ENCODE measurements around the gene PRKCB. TPM values are rescaled to one million over a fixed set of nuclear protein-coding genes. Genes with fewer than 3 reads are reported as not detected.
"Not testable (repeated sequence)": the region's sequence is repeated elsewhere in the genome, so short reads cannot be mapped to it uniquely, and the experiment has no call there.

PRKCB gene
- total RNA-seq, 2 donors from 2014 or later = 17.5 to 26.9 TPM

DNA sequence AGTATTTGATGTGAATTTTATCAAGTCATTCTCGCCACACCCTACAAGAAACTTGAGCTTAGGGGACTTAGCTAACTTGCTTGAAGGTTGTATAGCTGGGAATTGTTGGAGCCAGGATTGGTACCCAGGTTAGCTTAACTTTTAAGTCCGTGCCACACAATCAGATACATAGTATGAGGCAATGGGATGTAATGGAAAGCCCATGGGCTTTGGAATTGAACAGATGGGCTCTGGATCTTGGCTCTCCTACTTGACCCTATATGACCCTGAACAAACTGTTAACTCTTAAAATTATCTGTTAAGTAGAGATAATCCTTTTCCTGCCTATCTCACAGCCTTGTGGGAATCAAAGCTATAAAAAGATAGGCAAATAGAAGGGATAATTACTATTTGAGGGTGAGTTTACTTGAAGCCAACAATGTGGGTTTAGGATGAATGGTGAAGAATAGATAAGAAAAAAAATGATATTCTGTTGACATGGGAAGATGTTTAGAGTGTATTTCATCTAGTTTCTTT lies 368.4 kb downstream of the PRKCB start:
- no peak for DNase-seq (ENCODE audit: low spot score)
- intact Hi-C loops (cut with DNase I) = loop anchor here in 1 of 2 donors (1.0 kb wide), 1 partner anchor 35 kb away; no protein-coding TSS in a partner anchor

DNA sequence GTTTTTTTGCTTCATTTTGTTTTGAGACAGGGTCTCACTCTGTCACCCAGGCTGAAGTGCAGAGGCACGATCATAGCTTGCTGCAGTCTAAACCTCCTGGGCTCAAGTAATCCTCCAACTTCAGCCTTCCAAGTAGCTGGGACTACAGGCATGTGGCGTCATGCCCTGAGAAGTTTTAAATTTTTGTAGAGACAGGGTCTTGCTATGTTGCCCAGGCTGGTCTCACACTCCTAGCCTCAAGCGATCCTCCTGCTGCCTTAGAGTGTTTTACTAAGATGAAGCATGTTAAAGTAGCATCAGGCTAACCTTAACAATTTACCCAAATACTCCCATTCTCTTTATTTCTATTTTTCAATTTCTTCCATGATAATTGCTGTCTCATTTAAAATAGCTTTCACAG lies 371.1 kb downstream of the PRKCB start:
- no peak for DNase-seq (ENCODE audit: low spot score)
- intact Hi-C loops (cut with DNase I) = no loop called here

GRCh38 chr16:24208710-24209109 lies 372.9 kb downstream of the PRKCB start:
- no peak for DNase-seq (ENCODE audit: low spot score)
- intact Hi-C loops (cut with DNase I) = no loop called here

GRCh38 chr16:24214992-24215391 lies 379.2 kb downstream of the PRKCB start:
- intact Hi-C loops (cut with DNase I) = no loop called here
- no peak for DNase-seq (ENCODE audit: low spot score)

DNA sequence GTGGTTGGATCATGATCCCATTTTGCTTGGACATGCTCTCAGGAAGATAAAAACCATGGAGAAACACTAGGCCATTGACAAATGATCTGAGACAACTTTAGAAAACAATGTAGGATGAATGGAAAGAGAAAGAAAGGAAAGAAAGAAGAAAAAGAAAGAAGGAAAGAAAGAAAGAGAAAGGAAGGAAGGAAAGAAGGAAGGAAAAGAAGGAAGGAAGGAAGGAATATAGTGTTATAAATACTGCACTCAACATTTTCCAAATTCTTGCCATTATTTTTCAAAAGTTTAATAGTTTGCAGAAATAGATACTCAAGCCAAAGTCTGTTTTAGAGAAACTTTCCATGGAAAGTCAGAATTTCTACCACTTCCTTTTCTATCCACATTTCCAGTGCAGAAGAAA lies 381.2 kb downstream of the PRKCB start:
- no peak for DNase-seq (ENCODE audit: low spot score)
- intact Hi-C loops (cut with DNase I) = no loop called here

- DNase-seq (ENCODE audit: low spot score) = no peak
- intact Hi-C loops (cut with DNase I) = no loop called here
Measured at GRCh38 chr16:24217461-24217860, 381.7 kb downstream of the PRKCB start.

GRCh38 chr16:24218299-24218698 lies 382.5 kb downstream of the PRKCB start:
- intact Hi-C loops (cut with DNase I) = no loop called here
- DNase-seq (ENCODE audit: low spot score) = no peak

GRCh38 chr16:24221219-24221618 lies 385.4 kb downstream of the PRKCB start:
- intact Hi-C loops (cut with DNase I) = no loop called here
- DNase-seq (ENCODE audit: low spot score) = no peak

DNA sequence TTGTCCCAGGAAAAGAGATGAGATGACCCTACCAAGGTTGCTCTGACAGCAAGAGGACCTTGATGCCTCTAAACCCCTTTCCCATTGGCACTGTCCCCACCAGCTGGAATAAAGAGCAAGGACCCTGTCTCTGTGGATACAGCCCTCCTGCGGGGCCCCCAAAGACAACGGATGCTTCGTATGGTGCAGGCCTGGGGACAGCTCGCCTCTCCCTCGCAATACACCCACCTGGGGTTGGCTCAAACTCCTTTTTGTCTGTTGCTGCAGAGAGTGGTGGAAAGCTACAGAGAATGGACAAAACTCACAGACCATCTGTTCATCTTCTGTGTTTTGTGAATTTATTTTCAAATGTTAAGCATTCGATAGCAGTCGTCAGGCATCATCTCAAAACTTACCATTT lies 392.7 kb downstream of the PRKCB start:
- intact Hi-C loops (cut with DNase I) = no loop called here
- DNase-seq (ENCODE audit: low spot score) = no peak

GRCh38 chr16:24232936-24233335 lies 397.2 kb downstream of the PRKCB start:
- intact Hi-C loops (cut with DNase I) = loop anchor here in 1 of 2 donors (10.0 kb wide), 1 partner anchor 62 kb away; no protein-coding TSS in a partner anchor
- no peak for DNase-seq (ENCODE audit: low spot score)

DNA sequence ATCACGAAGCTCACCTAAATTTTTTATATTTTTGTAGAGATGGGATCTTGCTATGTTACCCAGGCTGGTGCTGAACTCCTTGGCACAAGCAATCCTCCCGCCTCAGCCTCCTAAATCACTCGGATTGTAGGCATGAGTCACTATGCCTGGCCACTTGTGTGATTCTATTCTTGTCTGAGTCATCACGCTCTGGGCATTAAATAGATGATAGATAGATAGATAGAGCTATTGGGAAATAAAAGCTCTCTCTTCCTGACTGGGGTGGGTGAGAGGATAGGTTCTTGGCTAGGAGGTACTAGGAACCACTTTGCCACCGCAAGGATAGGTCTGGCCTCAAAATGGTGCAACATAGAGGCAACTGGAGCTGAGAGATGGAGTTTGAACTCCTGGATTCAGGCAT lies 399.0 kb downstream of the PRKCB start:
- intact Hi-C loops (cut with DNase I) = loop anchor here in 1 of 2 donors (10.0 kb wide), 1 partner anchor 60 kb away; no protein-coding TSS in a partner anchor
- no peak for DNase-seq (ENCODE audit: low spot score)

GRCh38 chr16:24235806-24236205 lies 400.0 kb downstream of the PRKCB start:
- no peak for DNase-seq (ENCODE audit: low spot score)
- intact Hi-C loops (cut with DNase I) = loop anchor here in 1 of 2 donors (10.0 kb wide), 1 partner anchor 59 kb away; no protein-coding TSS in a partner anchor

GRCh38 chr16:24238846-24239245 lies 403.1 kb downstream of the PRKCB start:
- DNase-seq (ENCODE audit: low spot score) = not testable (repeated sequence)
- intact Hi-C loops (cut with DNase I) = loop anchor here in 1 of 2 donors (1.0 to 10.0 kb wide), 2 partner anchors 35 to 56 kb away; no protein-coding TSS in a partner anchor

DNA sequence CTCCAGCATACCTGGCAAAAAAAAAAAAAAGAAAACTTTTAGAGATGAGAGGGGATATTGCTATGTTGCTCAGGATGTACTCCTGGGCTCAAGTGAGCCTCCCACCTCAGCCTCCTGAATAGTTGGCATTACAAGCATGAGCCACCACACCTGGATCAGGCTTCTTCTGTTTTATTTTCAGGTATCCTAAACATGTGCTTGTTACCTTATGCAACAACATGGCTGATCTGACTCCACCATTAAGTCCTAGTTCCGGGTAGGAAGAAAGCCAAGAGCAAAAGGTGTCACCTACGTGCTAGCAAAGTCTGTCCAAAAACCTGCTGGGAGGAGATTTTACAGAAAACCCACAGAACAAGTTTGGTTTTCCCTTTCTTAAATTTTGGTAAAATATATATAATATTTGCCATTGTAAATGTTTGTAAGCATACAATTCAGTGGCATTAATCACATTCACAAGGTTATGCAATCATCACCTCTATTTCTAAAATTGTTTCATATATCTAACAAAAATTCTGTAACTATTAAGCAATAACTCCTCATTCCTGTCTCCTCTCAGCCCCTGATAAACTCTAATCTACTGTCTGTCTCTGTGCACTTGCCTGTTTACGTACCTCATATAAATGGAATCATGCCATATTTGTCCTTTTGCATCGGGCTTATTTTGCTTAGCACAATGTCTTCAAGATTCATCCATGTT lies 411.3 kb downstream of the PRKCB start:
- intact Hi-C loops (cut with DNase I) = no loop called here
- DNase-seq (ENCODE audit: low spot score) = no peak

- DNase-seq (ENCODE audit: low spot score) = no peak
- intact Hi-C loops (cut with DNase I) = loop anchor here in 1 of 2 donors (10.0 kb wide), 1 partner anchor 208 kb away; no protein-coding TSS in a partner anchor
Measured at GRCh38 chr16:24253192-24253591, 417.4 kb downstream of the PRKCB start.

DNA sequence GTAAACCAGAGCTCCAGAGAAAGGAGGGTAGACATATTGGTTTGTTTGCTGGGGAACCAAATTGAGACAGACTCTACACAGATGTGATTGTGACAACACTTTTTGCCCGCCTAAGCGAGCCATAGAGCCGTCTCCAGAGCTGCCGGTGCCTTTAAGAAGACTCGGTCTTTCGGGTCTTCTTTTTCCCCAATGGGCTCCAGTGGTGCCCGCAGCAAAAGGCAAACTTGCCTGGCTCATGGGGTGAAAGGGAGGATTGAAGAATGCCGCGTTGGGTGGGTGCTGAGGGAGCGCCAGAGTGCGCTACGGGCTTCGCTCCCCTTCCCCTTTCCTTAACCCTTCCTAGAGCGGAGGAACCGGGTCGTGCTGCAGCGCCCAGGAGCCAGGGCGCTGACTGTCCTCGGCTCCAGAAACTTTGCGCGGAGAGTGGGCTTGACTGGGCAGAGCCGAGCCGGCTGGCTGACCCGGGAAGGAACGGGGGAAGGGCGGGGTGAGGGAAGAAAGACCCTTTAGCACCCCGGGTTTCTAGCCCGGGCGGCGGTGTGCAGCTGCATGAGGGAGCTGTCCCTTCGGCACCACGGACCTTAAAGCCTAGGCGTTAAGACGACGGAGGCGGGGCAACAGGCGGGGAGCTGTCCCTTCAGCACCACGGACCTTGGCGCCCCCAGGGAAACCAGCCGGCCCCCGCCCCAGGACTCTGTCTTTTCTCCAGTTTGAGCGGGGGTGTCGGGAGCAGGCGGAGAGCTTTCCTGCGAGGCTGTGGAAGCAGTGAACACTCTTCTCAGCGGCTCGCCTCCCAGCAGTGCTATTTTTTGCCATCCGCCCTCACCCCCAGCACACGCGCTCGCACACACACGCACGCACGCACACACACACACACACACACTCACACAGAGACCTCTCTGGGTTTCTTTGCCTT lies 419.9 kb downstream of the PRKCB start, which contains the start of gene CACNG3:
TSS of gene CACNG3 (plus strand) at position 880 of the 916 bp plus-strand sequence. CDS start 420 bp downstream, outside the sequence.
- intact Hi-C loops (cut with DNase I) = loop anchor here in 1 of 2 donors (10.0 kb wide), 1 partner anchor 211 kb away; no protein-coding TSS in a partner anchor
- DNase-seq (ENCODE audit: low spot score) = peak; percentile 80

- DNase-seq (ENCODE audit: low spot score) = no peak
- intact Hi-C loops (cut with DNase I) = loop anchor here in 1 of 2 donors (10.0 kb wide), 1 partner anchor 213 kb away; no protein-coding TSS in a partner anchor
Measured at GRCh38 chr16:24257958-24258357, 422.2 kb downstream of the PRKCB start.

DNA sequence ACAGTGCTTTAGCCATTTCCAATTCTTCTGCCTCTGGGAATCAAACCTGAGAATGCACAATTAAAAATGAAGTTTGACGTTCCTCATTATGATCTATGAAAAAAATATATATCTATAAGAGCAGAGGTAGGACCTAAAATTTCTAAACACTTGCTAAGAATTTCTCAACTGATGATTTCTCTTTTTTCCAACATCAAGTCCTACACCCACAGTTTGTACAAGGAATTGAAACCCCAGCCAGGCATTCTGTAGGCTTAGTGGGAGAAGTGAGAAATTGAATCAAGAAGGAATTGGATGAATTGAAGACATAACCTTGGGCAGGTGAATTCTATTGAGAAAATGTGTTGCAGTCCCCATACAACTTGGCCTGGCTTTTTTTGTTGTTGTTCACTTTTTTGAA lies 423.0 kb downstream of the PRKCB start:
- no peak for DNase-seq (ENCODE audit: low spot score)
- intact Hi-C loops (cut with DNase I) = loop anchor here in 1 of 2 donors (10.0 kb wide), 1 partner anchor 214 kb away; no protein-coding TSS in a partner anchor

- intact Hi-C loops (cut with DNase I) = no loop called here
- DNase-seq (ENCODE audit: low spot score) = no peak
Measured at GRCh38 chr16:24262816-24263215, 427.0 kb downstream of the PRKCB start.
